Limb (tissue), 2 donors: ENCODE data around the gene CBLB.

Experiments used
- DNase-seq, 2 donors: peaks; one replicate each; pipeline ENCODE4 v3.0.0-alpha.2; 2016; ENCODE audit errors: extremely low spot score in 2 of 2

Gene CBLB

GRCh38 chr3:105869861-105870755 is 1.3 kb upstream of the CBLB start:
- no peak for DNase-seq

- no peak for DNase-seq
These were observed 670 bp upstream of the CBLB start for GRCh38 chr3:105869531-105869833.

GRCh38 chr3:105868431-105868741 is 426 bp downstream of the CBLB start:
- DNase-seq = no peak

GRCh38 chr3:105867712-105868430 is 941 bp downstream of the CBLB start:
- no peak for DNase-seq

DNA sequence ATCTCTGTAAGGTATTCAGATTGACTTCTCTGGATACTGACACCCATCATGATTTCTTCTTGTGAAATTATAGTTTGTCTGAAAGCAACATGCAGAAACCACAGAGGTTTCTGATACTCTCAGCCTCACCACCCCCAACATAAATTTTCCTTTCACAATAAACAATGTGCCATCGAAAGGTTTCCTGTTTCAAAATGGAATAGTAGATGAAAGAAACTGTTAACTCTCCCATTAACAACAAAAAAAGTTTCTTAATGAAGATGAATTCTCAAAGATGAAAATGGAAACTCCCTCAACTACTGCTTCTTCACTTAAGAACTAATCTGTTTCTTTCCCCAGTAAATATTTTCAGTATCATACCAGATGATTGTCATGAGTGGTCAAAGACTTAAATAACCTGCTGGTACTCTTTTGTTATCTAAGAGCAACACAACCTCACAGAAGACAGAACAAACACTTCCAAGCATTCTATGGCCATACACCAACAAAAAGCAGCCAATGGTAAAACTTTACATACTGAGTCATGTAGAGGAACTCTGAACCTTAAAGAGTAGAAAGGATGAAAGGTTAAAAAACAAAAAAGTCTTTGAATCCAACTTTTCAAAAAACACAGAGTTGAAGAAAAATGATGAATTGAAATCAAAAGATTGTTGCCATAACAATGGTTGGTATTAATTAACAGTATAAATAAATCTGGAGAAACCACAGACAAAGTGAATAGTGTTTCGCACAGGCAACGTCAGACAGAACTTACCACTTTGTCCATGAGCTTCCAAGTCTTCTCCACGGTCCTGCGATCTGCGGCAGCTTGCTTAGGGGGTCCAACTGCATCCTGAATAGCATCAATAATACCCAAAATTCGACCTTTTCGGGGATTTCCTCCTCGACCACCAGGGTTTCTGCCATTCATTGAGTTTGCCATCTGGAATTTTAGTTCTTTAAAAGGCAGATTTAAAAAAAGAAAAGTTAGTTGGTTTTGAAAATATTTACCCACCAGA is 1.9 kb downstream of the CBLB start:
- DNase-seq = no peak

DNA sequence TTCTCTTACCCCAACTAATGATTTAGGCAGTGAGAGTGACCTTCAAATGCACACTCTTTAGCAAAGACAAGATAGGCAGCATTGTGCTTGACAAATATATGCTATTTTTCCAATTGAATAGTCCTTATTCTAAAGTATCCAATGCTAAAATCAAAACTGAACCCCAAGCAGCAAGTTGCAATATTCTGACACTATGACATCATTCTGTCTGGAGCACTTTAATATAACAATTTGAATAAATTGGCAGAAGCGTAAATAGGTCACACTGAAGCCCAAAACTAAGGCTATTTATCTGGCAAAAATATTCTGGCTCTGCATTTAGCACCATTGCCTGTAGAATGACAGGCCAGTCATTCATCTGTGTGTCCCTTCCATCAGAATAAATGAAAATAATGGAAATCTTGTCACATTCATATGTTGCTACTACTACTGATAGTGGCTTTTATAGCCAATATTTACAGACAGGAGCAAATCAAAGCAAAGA is 2.9 kb downstream of the CBLB start:
- DNase-seq = no peak

- DNase-seq = no peak
These were observed 3.7 kb downstream of the CBLB start for GRCh38 chr3:105865016-105865623.

DNA sequence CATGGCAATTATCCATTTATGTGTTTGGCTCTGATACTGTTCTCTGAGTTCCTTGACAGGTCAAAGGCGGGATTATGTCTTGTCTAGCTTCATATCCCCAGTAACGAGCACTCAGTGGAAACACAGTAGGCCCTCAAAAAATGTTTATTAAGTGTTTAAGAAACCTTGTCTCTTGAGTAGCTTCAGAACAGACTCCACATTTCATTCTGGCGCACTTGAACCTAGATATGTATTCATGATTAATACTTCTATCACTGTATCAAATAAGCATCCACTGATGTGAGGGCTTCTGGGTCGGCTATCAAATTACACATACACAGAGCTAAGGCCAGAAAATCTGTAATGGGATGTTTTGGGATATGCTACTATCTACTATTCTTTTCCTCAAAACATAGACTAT is 4.6 kb downstream of the CBLB start:
- no peak for DNase-seq

- no peak for DNase-seq
These were observed 5.2 kb downstream of the CBLB start for GRCh38 chr3:105863608-105864007.

DNA sequence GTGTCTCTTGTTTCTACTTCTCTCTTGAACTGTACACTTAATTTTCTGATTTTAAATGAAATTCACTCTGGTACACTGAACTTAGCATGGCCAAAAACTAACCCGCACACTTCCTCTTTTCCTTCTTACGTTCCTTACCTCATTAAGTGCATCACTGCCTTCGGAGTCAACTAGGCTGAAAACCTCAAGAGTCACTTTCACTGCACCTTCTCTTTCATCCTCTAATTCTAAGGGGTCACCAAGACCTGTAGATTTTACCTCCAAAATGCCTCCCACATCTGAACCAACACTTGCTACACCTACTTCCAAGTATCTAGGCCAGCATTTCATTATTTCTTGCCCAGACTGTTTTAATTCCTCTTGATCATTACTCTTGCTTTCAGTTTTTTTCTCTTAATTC is 6.6 kb downstream of the CBLB start:
- no peak for DNase-seq

GRCh38 chr3:105860641-105861040 is 8.2 kb downstream of the CBLB start:
- DNase-seq = no peak

GRCh38 chr3:105858017-105858416 is 10.8 kb downstream of the CBLB start:
- no peak for DNase-seq

GRCh38 chr3:105857601-105858000 is 11.2 kb downstream of the CBLB start:
- no peak for DNase-seq

DNA sequence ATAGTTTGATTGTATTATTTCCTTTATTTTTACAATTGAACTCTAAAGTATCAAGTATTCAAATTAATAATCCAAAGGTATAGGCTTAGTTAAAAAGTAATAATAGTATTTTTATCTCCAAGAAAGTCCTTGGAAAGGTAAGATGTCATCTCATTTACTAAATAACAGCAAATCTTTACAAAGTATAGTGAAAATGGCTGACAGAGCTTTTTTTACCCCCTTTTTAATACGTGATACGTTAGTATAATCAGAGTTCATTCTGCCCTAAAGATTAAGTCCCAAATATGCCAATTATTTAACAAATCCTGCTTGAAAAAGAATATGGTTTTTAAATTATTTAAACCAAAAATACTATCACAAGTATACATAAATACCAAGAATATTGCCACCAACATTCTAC is 12.2 kb downstream of the CBLB start:
- DNase-seq = no peak

DNA sequence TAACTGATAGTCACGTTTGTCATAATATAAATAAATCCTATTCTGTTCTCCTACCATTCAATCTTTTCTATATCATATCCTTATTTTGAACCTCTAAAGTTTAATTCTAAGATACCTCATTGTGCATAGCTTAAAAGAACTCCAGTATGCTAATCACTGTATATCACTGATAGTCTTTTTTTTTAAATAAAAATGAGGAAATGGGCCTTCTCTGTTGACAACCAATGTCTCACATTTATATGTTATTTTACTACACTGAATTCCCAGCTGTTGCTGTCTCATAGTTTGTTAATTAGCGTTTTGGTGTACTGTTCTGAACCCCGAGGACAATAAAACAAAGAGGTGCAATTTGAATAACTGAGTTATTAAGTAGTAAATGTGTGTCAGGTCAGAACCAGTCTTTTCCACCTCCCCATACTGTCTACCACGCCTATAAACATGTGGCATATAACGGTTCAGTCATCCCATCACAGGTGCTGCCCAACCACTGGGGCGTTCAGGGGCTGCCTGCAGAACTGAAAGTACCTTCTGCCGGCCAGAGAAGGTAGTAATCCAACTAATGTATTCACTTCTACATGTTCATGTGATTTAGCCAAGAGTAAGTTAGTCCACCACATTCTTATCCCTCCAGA is 14.9 kb downstream of the CBLB start:
- no peak for DNase-seq

- DNase-seq = no peak
These were observed 17.2 kb downstream of the CBLB start for GRCh38 chr3:105851582-105851981.

- DNase-seq = no peak
These were observed 17.6 kb downstream of the CBLB start for GRCh38 chr3:105851176-105851575.

DNA sequence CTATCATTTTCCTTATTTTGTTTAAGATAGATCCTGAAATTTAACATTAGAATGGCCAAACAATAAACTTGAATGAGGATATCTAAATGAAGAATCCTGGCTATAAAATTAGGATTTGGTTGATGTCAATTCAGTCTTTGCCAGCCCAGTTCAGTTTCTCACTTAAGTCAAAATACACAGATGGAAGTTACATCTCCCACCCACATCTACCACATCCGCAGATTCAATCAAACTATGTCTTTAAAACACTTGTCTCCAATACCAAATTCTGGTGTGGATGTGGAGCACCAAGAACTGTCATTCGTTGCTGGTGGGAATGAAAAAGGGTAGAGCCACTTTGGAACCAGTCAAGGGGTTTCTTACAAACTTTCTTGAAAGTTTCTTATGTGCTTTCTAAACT is 18.2 kb downstream of the CBLB start:
- no peak for DNase-seq

DNA sequence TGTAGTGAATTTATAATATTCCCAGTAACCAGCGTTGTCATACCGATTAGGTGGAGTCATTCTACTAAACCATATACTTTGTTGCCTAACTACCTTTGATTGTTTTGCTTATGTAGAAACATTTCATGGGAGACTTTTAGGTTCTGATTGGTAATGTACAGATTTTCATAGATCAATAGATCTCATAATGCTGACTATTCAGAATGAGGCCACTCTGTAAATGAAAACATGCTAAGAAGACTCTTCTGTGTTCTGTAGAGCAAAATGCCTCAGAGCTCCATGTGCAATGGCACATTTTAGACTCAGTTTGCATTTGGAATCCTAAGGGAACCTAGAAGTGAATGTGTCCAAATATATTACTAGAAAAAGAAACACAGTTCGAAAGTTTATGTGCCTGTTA is 20.0 kb downstream of the CBLB start:
- no peak for DNase-seq

- DNase-seq = no peak
These were observed 20.9 kb downstream of the CBLB start for GRCh38 chr3:105847865-105848264.

GRCh38 chr3:105847452-105847851 is 21.4 kb downstream of the CBLB start:
- DNase-seq = no peak
